ENCODE data around the gene ARHGAP44. TPM values are rescaled to one million over a fixed set of nuclear protein-coding genes. Genes with fewer than 3 reads are reported as not detected.

Gene ARHGAP44
- total and polyA plus RNA-seq, 2 of the 4 experiments (the other 2 are of a cell fraction) = 0.54 to 1.0 TPM

DNA sequence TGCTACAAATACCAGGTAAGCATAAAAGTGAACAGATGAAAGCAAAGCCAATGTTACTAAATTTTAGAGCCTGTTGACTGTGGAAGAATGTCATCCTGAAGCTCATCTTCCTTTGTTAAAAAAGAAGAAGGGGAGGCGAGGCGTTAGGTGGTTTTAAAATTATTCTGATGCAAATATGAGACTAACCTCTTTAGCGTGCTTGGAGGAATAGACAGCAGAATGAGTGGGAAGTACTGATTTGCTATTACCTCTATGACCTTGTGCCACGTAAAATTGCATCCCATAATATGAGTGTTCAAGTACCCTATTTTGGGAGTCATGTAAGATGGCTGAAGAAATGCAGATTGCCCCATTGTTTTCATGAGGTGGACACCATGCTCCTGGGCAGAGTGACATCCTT, 132.8 kb downstream of the ARHGAP44 start:
- Histone ChIP-seq H3K4me3 (ENCODE audit: insufficient read depth, low read depth, low read length) (no peak overlapping the region), H2BK20ac (ENCODE audit: low read depth, low read length) (no peak overlapping the region), H4K20me1 (ENCODE audit: insufficient read depth, low read length) (no peaks in the 10 kb centered on the region), H3K18ac (ENCODE audit: low read depth, low read length) (no peak overlapping the region), H3K4me1 (ENCODE audit: control insufficient read depth, insufficient read depth, low read length) (no peaks in the 10 kb centered on the region), H2AK9ac (replicated peaks; ENCODE audit: low read depth, low read length, poor library complexity) (no peak overlapping the region), H4K91ac (ENCODE audit: insufficient read depth, low read depth, low read length) (no peak overlapping the region), H2BK120ac (ENCODE audit: low read depth, low read length) (no peak overlapping the region), H3K9me3 (ENCODE audit: control insufficient read depth, insufficient read depth, low read length) (no peaks in the 10 kb centered on the region), H3K9me1 (ENCODE audit: insufficient read depth, low read length) (no peaks in the 10 kb centered on the region), H3K4ac (ENCODE audit: low read depth, low read length) (no peak overlapping the region), H4K8ac (ENCODE audit: low read depth in 2 of 2, low read length in 2 of 2) (no peak overlapping the region), H3K27me3 (ENCODE audit: control insufficient read depth, insufficient read depth, low read length) (no peaks in the 10 kb centered on the region), H3K79me1 (ENCODE audit: low read depth in 1 of 2, low read length in 2 of 2) (no peaks in the 10 kb centered on the region), H3K56ac (ENCODE audit: extremely low read depth, insufficient read depth, low read length) (no peak overlapping the region), H2AK5ac (ENCODE audit: low read depth, low read length) (no peak overlapping the region), H2AFZ (replicated peaks; ENCODE audit: low read length, poor library complexity) (no peak overlapping the region), H3K4me2 (ENCODE audit: low read depth, low read length) (no peak overlapping the region), H3K36me3 (ENCODE audit: control insufficient read depth, insufficient read depth, low read length) (no peaks in the 10 kb centered on the region), H2BK15ac (ENCODE audit: low read depth, low read length) (no peak overlapping the region), H3K27ac (ENCODE audit: insufficient read depth, low read length) (no peak overlapping the region), H3K14ac (replicated peaks; ENCODE audit: low read depth, low read length) (no peak overlapping the region), H3K9ac (ENCODE audit: low read depth, low read length) (no peak overlapping the region), H3K23ac (ENCODE audit: low read depth, low read length) (no peak overlapping the region), H4K5ac (ENCODE audit: low read depth, low read length) (no peak overlapping the region), H2BK5ac (ENCODE audit: low read depth, low read length, poor library complexity, severe bottlenecking) (no peak overlapping the region)
- dilution Hi-C loops (cut with HindIII; ENCODE audit: low sequenced_read_pairs, unreplicated experiment) (no loop called here), in situ Hi-C loops (cut with MboI; ENCODE audit: low sequenced_read_pairs) (loop anchor here (25.0 kb wide), 1 partner anchor 110 kb away; no protein-coding TSS in a partner anchor), intact Hi-C loops (cut with micrococcal nuclease) (no loop called here)
- DNase-seq (no peak), ATAC-seq (ENCODE audit: low read depth) (no peak)
- POLR2A ChIA-PET (ENCODE audit: unreplicated experiment) = no interaction called here
- CTCF ChIA-PET = no interaction called here
- TF ChIP-seq BHLHE40 (IDR thresholded peaks at IDR 0.05; ENCODE audit: low read depth, low read length) = no peak
- TF ChIP-seq FOS (IDR thresholded peaks at IDR 0.05; ENCODE audit: low read depth, low read length) = no peak
- TF ChIP-seq SMC3 (IDR thresholded peaks at IDR 0.05; ENCODE audit: low read depth, low read length) = no peak
- TF ChIP-seq CEBPB (IDR thresholded peaks at IDR 0.05; ENCODE audit: low read depth, low read length) = no peak
- no peak for TF ChIP-seq NFE2L2 (IDR thresholded peaks at IDR 0.05; ENCODE audit: low read depth, low read length)
- TF ChIP-seq MAZ (IDR thresholded peaks at IDR 0.05; ENCODE audit: borderline replicate concordance, low read depth, low read length) = no peak
- no peak for TF ChIP-seq RCOR1 (IDR thresholded peaks at IDR 0.05; ENCODE audit: insufficient replicate concordance, low read length)
- TF ChIP-seq MXI1 (IDR thresholded peaks at IDR 0.05; ENCODE audit: borderline replicate concordance, low read depth, low read length) = no peak
- TF ChIP-seq RAD21 (IDR thresholded peaks at IDR 0.05; ENCODE audit: low read length) = no peak
- TF ChIP-seq, protein P1, sequence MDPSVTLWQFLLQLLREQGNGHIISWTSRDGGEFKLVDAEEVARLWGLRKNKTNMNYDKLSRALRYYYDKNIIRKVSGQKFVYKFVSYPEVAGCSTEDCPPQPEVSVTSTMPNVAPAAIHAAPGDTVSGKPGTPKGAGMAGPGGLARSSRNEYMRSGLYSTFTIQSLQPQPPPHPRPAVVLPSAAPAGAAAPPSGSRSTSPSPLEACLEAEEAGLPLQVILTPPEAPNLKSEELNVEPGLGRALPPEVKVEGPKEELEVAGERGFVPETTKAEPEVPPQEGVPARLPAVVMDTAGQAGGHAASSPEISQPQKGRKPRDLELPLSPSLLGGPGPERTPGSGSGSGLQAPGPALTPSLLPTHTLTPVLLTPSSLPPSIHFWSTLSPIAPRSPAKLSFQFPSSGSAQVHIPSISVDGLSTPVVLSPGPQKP (IDR thresholded peaks at IDR 0.05; ENCODE audit: borderline replicate concordance, low read depth, low read length) = no peak
- no peak for TF ChIP-seq POLR2A (IDR thresholded peaks at IDR 0.05; ENCODE audit: low read depth, low read length)
- no peak for TF ChIP-seq MAFK (IDR thresholded peaks at IDR 0.05; ENCODE audit: low read depth, low read length)
- BruUV-seq (replicated peaks) = no TSS peak
- WGBS, 2 experiments (ENCODE audit: extremely low coverage in 2 of 2, insufficient read length in 1 of 2) = no CpG with 5 or more reads among the region's 4 CpGs

Measured in IMR-90 (cell line).